IPS-18a (cell line): ENCODE measurements around the gene MLYCD.

Experiments
- H3K27ac ChIP-seq: one replicate; pipeline ENCODE4 v1.5.1; 2013; ENCODE audit warnings: low read length
- H3K27me3 ChIP-seq: one replicate; pipeline ENCODE4 v1.6.1; 2013; ENCODE audit warnings: mild to moderate bottlenecking, low read length; ENCODE audit not compliant: control insufficient read depth, insufficient read depth
- H3K36me3 ChIP-seq: one replicate; pipeline ENCODE4 v1.6.1; 2013; ENCODE audit warnings: low read depth, low read length; ENCODE audit not compliant: control insufficient read depth
- H3K4me1 ChIP-seq: one replicate; pipeline ENCODE4 v1.6.1; 2013; ENCODE audit warnings: low read depth, low read length; ENCODE audit not compliant: control insufficient read depth
- H3K4me3 ChIP-seq: one replicate; pipeline ENCODE4 v1.5.1; 2013; ENCODE audit warnings: low read length
- H3K9ac ChIP-seq: one replicate; pipeline ENCODE4 v1.6.1; 2013; ENCODE audit warnings: mild to moderate bottlenecking, low read length, moderate library complexity
- H3K9me3 ChIP-seq: one replicate; pipeline ENCODE4 v1.6.1; 2013; ENCODE audit warnings: low read depth, low read length; ENCODE audit not compliant: control insufficient read depth

MLYCD gene

GRCh38 chr16:83970430-83970815, 71.5 kb downstream of the MLYCD start:
- Histone ChIP-seq H3K4me3 (no peak overlapping the region), H3K36me3 (no peaks in the 10 kb centered on the region), H3K27me3 (peaks cover 13% of the 10 kb centered on the region), H3K27ac (no peak overlapping the region), H3K9me3 (no peaks in the 10 kb centered on the region), H3K4me1 (no peaks in the 10 kb centered on the region), H3K9ac (no peak overlapping the region)

GRCh38 chr16:83971165-83972130, 72.5 kb downstream of the MLYCD start:
- H3K4me3 ChIP-seq: no peak overlapping the region
- peaks cover 13% of the 10 kb centered on the region for H3K27me3 ChIP-seq
- H3K36me3 ChIP-seq: no peaks in the 10 kb centered on the region
- H3K9me3 ChIP-seq: no peaks in the 10 kb centered on the region
- H3K9ac ChIP-seq: no peak overlapping the region
- no peaks in the 10 kb centered on the region for H3K4me1 ChIP-seq
- no peak overlapping the region for H3K27ac ChIP-seq

- Histone ChIP-seq H3K36me3 (no peaks in the 10 kb centered on the region), H3K27me3 (peaks cover 13% of the 10 kb centered on the region), H3K9me3 (no peaks in the 10 kb centered on the region), H3K4me3 (no peak overlapping the region), H3K4me1 (no peaks in the 10 kb centered on the region), H3K9ac (no peak overlapping the region), H3K27ac (no peak overlapping the region)
Observed at GRCh38 chr16:83972256-83973008, 73.5 kb downstream of the MLYCD start.

GRCh38 chr16:83973077-83973476, 74.2 kb downstream of the MLYCD start:
- H3K27ac ChIP-seq: no peak overlapping the region
- peaks cover 13% of the 10 kb centered on the region for H3K27me3 ChIP-seq
- H3K9ac ChIP-seq: no peak overlapping the region
- H3K4me1 ChIP-seq: no peaks in the 10 kb centered on the region
- no peaks in the 10 kb centered on the region for H3K36me3 ChIP-seq
- peaks cover 3% of the 10 kb centered on the region for H3K9me3 ChIP-seq
- no peak overlapping the region for H3K4me3 ChIP-seq

- H3K9ac ChIP-seq: no peak overlapping the region
- H3K4me1 ChIP-seq: no peaks in the 10 kb centered on the region
- no peak overlapping the region for H3K4me3 ChIP-seq
- H3K27ac ChIP-seq: no peak overlapping the region
- H3K36me3 ChIP-seq: no peaks in the 10 kb centered on the region
- H3K9me3 ChIP-seq: peaks cover 8% of the 10 kb centered on the region
- H3K27me3 ChIP-seq: peaks cover 12% of the 10 kb centered on the region
Observed at GRCh38 chr16:83973581-83974385, 74.9 kb downstream of the MLYCD start.

GRCh38 chr16:83974475-83974874, 75.6 kb downstream of the MLYCD start:
- no peak overlapping the region for H3K4me3 ChIP-seq
- H3K27me3 ChIP-seq: peaks cover 6% of the 10 kb centered on the region
- no peaks in the 10 kb centered on the region for H3K36me3 ChIP-seq
- peaks cover 5% of the 10 kb centered on the region for H3K4me1 ChIP-seq
- no peak overlapping the region for H3K9ac ChIP-seq
- peaks cover 8% of the 10 kb centered on the region for H3K9me3 ChIP-seq
- H3K27ac ChIP-seq: no peak overlapping the region

- H3K4me1 ChIP-seq: peaks cover 5% of the 10 kb centered on the region
- H3K9me3 ChIP-seq: peaks cover 8% of the 10 kb centered on the region
- no peaks in the 10 kb centered on the region for H3K36me3 ChIP-seq
- no peak overlapping the region for H3K9ac ChIP-seq
- no peak overlapping the region for H3K27ac ChIP-seq
- H3K27me3 ChIP-seq: no peaks in the 10 kb centered on the region
- H3K4me3 ChIP-seq: no peak overlapping the region
Observed at GRCh38 chr16:83975590-83976260, 76.8 kb downstream of the MLYCD start.
